BE2C (cell line): ENCODE results near the gene PLXNC1.

ENCODE experiments used
- DNase-seq: peaks from one replicate; pipeline ENCODE4 v3.0.0-alpha.2; 2020
- H3K27me3 ChIP-seq: fragments of 250-450 bp; sonication (Bioruptor Pico); 2 replicates; pipeline ENCODE4 v1.5.1; 2020; ENCODE audit warnings: mild to moderate bottlenecking
- H3K36me3 ChIP-seq: fragments of 250-450 bp; sonication (Bioruptor Pico); 2 replicates; pipeline ENCODE4 v1.5.1; 2020; ENCODE audit warnings: mild to moderate bottlenecking
- H3K4me1 ChIP-seq: fragments of 250-450 bp; sonication (Bioruptor Pico); 2 replicates; pipeline ENCODE4 v1.5.1; 2020
- H3K4me3 ChIP-seq: 2 replicates; pipeline ENCODE4 v1.5.1; 2011; ENCODE audit warnings: low read depth, low read length
- H3K9me3 ChIP-seq: fragments of 250-450 bp; sonication (Bioruptor Pico); 2 replicates; pipeline ENCODE4 v1.5.1; 2020
- CTCF ChIP-seq: IDR thresholded peaks from 2 replicates; pipeline ENCODE4 v1.5.1; 2012; ENCODE audit warnings: mild to moderate bottlenecking, low read depth, low read length

Gene PLXNC1

DNA sequence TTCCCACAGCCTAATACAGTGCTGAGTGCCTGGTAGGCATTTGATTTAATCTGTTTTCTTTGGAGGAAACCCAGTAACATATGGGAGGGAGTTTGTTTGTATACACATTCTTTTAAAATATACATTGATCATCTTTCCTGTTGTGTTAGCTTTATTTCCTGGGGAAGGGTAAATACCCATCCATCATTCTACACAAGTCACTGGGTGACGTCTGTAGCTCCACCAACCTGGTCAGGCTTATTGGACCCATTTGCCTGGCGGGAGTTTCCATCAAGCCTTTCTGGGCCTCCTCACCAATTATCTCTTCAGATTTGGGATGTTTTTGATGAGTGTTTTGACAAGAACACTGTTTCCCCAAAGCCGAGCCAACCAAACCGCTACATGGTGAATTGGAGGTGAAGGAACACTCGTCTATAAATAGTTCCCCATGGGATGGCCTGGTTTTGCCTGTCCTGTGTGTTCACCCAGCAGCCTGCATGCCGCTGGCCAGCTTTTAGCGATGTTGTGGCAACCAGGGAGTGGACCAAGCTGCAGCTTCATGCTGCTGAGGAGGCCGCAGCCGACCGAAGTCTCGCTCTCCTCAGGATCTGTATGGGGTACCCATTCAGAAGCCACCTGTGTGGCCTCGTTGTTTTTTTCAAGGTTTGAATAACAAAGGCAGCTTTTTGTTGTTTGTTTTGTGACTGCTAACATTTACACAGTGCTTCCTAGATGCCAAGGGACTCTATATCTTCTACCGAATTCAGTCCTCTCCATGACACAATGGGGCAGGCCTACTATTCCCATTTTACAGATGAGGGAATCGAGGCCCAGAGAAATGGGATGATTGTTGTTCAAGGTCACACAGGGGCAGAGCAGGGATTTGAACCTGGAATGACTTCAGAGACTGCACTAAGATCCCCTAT is 22.6 kb downstream of the PLXNC1 start:
- H3K27me3 ChIP-seq, result peaks cover 8% of the 10 kb centered on the region; the same call in 1 of the 2 replicates
- H3K4me3 ChIP-seq, result no peak overlapping the region
- no peaks in the 10 kb centered on the region for H3K4me1 ChIP-seq
- no peak for DNase-seq
- H3K9me3 ChIP-seq, result no peaks in the 10 kb centered on the region
- no peaks in the 10 kb centered on the region for H3K36me3 ChIP-seq
- TF ChIP-seq CTCF, result no peak

GRCh38 chr12:94171595-94171930 is 23.2 kb downstream of the PLXNC1 start:
- TF ChIP-seq CTCF, result no peak
- Histone ChIP-seq H3K27me3 (peaks cover 10% of the 10 kb centered on the region; the same call in 1 of the 2 replicates), H3K4me1 (no peaks in the 10 kb centered on the region), H3K36me3 (no peaks in the 10 kb centered on the region), H3K9me3 (no peaks in the 10 kb centered on the region), H3K4me3 (no peak overlapping the region)
- no peak for DNase-seq

DNA sequence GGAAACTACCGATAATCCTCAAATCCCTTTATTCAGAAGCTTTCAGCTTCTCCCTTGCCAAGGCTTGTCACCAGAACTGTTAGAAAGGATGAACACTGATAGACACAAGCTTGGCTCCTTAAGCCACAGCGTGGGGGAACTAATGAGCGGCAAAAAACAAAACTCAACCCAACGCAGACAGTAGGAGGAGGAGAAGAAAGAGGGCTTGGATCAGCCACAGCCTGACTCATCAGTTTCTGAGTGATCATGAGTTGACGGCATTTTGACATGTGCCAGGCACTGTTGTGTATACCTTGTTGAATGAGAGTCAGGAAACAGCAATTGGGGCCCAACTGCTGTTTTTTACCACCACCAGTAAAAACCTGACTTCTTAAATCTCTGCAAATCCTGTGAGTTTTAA is 23.7 kb downstream of the PLXNC1 start:
- Histone ChIP-seq H3K4me3 (no peak overlapping the region), H3K4me1 (no peaks in the 10 kb centered on the region), H3K36me3 (no peaks in the 10 kb centered on the region), H3K9me3 (no peaks in the 10 kb centered on the region), H3K27me3 (peaks cover 10% of the 10 kb centered on the region; the same call in 1 of the 2 replicates)
- no peak for DNase-seq
- no peak for TF ChIP-seq CTCF

DNA sequence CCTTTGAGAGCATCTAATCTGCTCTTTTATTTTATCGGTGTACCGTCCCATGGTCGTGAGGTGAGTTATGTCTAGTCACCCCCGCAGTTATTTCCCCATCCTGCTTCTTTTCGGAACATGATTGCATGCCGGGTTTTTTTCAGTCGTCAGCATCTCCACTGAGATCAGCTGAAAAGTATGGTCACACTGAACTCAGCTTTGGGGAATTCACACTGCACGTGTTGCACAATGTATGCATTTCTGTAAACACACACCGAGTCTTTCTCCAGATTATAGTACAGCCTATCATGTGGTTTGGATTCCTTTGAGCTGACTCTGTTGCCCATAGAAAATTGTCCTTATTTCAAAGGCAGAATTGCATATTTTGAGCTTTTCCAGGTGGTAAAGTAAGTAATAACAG is 24.6 kb downstream of the PLXNC1 start:
- H3K36me3 ChIP-seq, result no peaks in the 10 kb centered on the region
- no peak for TF ChIP-seq CTCF
- peaks cover 12% of the 10 kb centered on the region; the same call in 1 of the 2 replicates for H3K27me3 ChIP-seq
- no peak overlapping the region for H3K4me3 ChIP-seq
- H3K9me3 ChIP-seq, result no peaks in the 10 kb centered on the region
- no peaks in the 10 kb centered on the region for H3K4me1 ChIP-seq
- no peak for DNase-seq

GRCh38 chr12:94173660-94174265 is 25.4 kb downstream of the PLXNC1 start:
- Histone ChIP-seq H3K4me3 (no peak overlapping the region), H3K4me1 (no peaks in the 10 kb centered on the region), H3K27me3 (peaks cover 12% of the 10 kb centered on the region; the same call in 1 of the 2 replicates), H3K36me3 (no peaks in the 10 kb centered on the region), H3K9me3 (no peaks in the 10 kb centered on the region)
- no peak for TF ChIP-seq CTCF
- DNase-seq, result no peak

GRCh38 chr12:94174576-94174975 is 26.2 kb downstream of the PLXNC1 start:
- H3K27me3 ChIP-seq, result peaks cover 12% of the 10 kb centered on the region; the same call in 1 of the 2 replicates
- H3K9me3 ChIP-seq, result no peaks in the 10 kb centered on the region
- no peaks in the 10 kb centered on the region for H3K36me3 ChIP-seq
- no peak for DNase-seq
- TF ChIP-seq CTCF, result no peak
- no peak overlapping the region for H3K4me3 ChIP-seq
- no peaks in the 10 kb centered on the region for H3K4me1 ChIP-seq
